ENCODE data around the gene SPSB3.

The SPSB3 gene

GRCh38 chr16:1754204-1754603 lies 28.2 kb downstream of the SPSB3 start:
- Histone ChIP-seq H3K36me3 (ENCODE audit: control insufficient read depth in 5 of 5, insufficient read depth in 5 of 5, low read length in 5 of 5) (peaks cover 0 to 78% (median 59%) of the 10 kb centered on the region in 5 donors), H3K27ac (ENCODE audit: low read depth, low read length) (no peak overlapping the region), H3K27me3 (ENCODE audit: control insufficient read depth in 5 of 5, insufficient read depth in 4 of 5, low read length in 5 of 5) (no peaks in the 10 kb centered on the region), H3K9ac (ENCODE audit: low read length in 5 of 5) (no peak overlapping the region), H3K9me3 (ENCODE audit: control insufficient read depth in 5 of 5, low read length in 5 of 5) (no peaks in the 10 kb centered on the region), H3K4me3 (ENCODE audit: low read depth in 1 of 5, low read length in 5 of 5) (no peak overlapping the region), H3K4me1 (ENCODE audit: control insufficient read depth in 5 of 5, insufficient read depth in 5 of 5, low read length in 5 of 5) (no peaks in the 10 kb centered on the region)

GRCh38 chr16:1752853-1753252 lies 29.5 kb downstream of the SPSB3 start:
- H3K9ac ChIP-seq (ENCODE audit: low read length in 5 of 5) = no peak overlapping the region
- no peak overlapping the region for H3K4me3 ChIP-seq (ENCODE audit: low read depth in 1 of 5, low read length in 5 of 5)
- no peaks in the 10 kb centered on the region for H3K4me1 ChIP-seq (ENCODE audit: control insufficient read depth in 5 of 5, insufficient read depth in 5 of 5, low read length in 5 of 5)
- no peaks in the 10 kb centered on the region for H3K9me3 ChIP-seq (ENCODE audit: control insufficient read depth in 5 of 5, low read length in 5 of 5)
- no peaks in the 10 kb centered on the region for H3K27me3 ChIP-seq (ENCODE audit: control insufficient read depth in 5 of 5, insufficient read depth in 4 of 5, low read length in 5 of 5)
- H3K27ac ChIP-seq (ENCODE audit: low read depth, low read length) = no peak overlapping the region
- H3K36me3 ChIP-seq (ENCODE audit: control insufficient read depth in 5 of 5, insufficient read depth in 5 of 5, low read length in 5 of 5) = peaks cover 0 to 78% (median 66%) of the 10 kb centered on the region in 5 donors

- peaks cover 0 to 79% (median 69%) of the 10 kb centered on the region in 5 donors for H3K36me3 ChIP-seq (ENCODE audit: control insufficient read depth in 5 of 5, insufficient read depth in 5 of 5, low read length in 5 of 5)
- H3K9me3 ChIP-seq (ENCODE audit: control insufficient read depth in 5 of 5, low read length in 5 of 5) = no peaks in the 10 kb centered on the region
- H3K4me1 ChIP-seq (ENCODE audit: control insufficient read depth in 5 of 5, insufficient read depth in 5 of 5, low read length in 5 of 5) = no peaks in the 10 kb centered on the region
- H3K9ac ChIP-seq (ENCODE audit: low read length in 5 of 5) = no peak overlapping the region
- no peak overlapping the region for H3K27ac ChIP-seq (ENCODE audit: low read depth, low read length)
- no peaks in the 10 kb centered on the region for H3K27me3 ChIP-seq (ENCODE audit: control insufficient read depth in 5 of 5, insufficient read depth in 4 of 5, low read length in 5 of 5)
- no peak overlapping the region for H3K4me3 ChIP-seq (ENCODE audit: low read depth in 1 of 5, low read length in 5 of 5)
Measured at GRCh38 chr16:1751946-1752345, 30.4 kb downstream of the SPSB3 start.

- no peaks in the 10 kb centered on the region for H3K4me1 ChIP-seq (ENCODE audit: control insufficient read depth in 5 of 5, insufficient read depth in 5 of 5, low read length in 5 of 5)
- peaks cover 0 to 85% (median 76%) of the 10 kb centered on the region in 5 donors for H3K36me3 ChIP-seq (ENCODE audit: control insufficient read depth in 5 of 5, insufficient read depth in 5 of 5, low read length in 5 of 5)
- H3K9me3 ChIP-seq (ENCODE audit: control insufficient read depth in 5 of 5, low read length in 5 of 5) = no peaks in the 10 kb centered on the region
- H3K9ac ChIP-seq (ENCODE audit: low read length in 5 of 5) = no peak overlapping the region
- no peak overlapping the region for H3K4me3 ChIP-seq (ENCODE audit: low read depth in 1 of 5, low read length in 5 of 5)
- no peaks in the 10 kb centered on the region for H3K27me3 ChIP-seq (ENCODE audit: control insufficient read depth in 5 of 5, insufficient read depth in 4 of 5, low read length in 5 of 5)
- no peak overlapping the region for H3K27ac ChIP-seq (ENCODE audit: low read depth, low read length)
Measured at GRCh38 chr16:1749152-1750117, 32.9 kb downstream of the SPSB3 start.

- Histone ChIP-seq H3K9ac (ENCODE audit: low read length in 5 of 5) (no peak overlapping the region), H3K4me3 (ENCODE audit: low read depth in 1 of 5, low read length in 5 of 5) (no peak overlapping the region), H3K27me3 (ENCODE audit: control insufficient read depth in 5 of 5, insufficient read depth in 4 of 5, low read length in 5 of 5) (no peaks in the 10 kb centered on the region), H3K36me3 (ENCODE audit: control insufficient read depth in 5 of 5, insufficient read depth in 5 of 5, low read length in 5 of 5) (peaks cover 0 to 92% (median 86%) of the 10 kb centered on the region in 5 donors), H3K27ac (ENCODE audit: low read depth, low read length) (no peak overlapping the region), H3K4me1 (ENCODE audit: control insufficient read depth in 5 of 5, insufficient read depth in 5 of 5, low read length in 5 of 5) (no peaks in the 10 kb centered on the region), H3K9me3 (ENCODE audit: control insufficient read depth in 5 of 5, low read length in 5 of 5) (no peaks in the 10 kb centered on the region)
Measured at GRCh38 chr16:1747934-1748333, 34.4 kb downstream of the SPSB3 start.

GRCh38 chr16:1746693-1747195 lies 35.6 kb downstream of the SPSB3 start:
- no peaks in the 10 kb centered on the region for H3K4me1 ChIP-seq (ENCODE audit: control insufficient read depth in 5 of 5, insufficient read depth in 5 of 5, low read length in 5 of 5)
- H3K36me3 ChIP-seq (ENCODE audit: control insufficient read depth in 5 of 5, insufficient read depth in 5 of 5, low read length in 5 of 5) = peaks cover 0 to 88% (median 77%) of the 10 kb centered on the region in 5 donors
- no peaks in the 10 kb centered on the region for H3K27me3 ChIP-seq (ENCODE audit: control insufficient read depth in 5 of 5, insufficient read depth in 4 of 5, low read length in 5 of 5)
- no peak overlapping the region for H3K9ac ChIP-seq (ENCODE audit: low read length in 5 of 5)
- no peak overlapping the region for H3K4me3 ChIP-seq (ENCODE audit: low read depth in 1 of 5, low read length in 5 of 5)
- H3K27ac ChIP-seq (ENCODE audit: low read depth, low read length) = no peak overlapping the region
- H3K9me3 ChIP-seq (ENCODE audit: control insufficient read depth in 5 of 5, low read length in 5 of 5) = no peaks in the 10 kb centered on the region

GRCh38 chr16:1745900-1746692 lies 36.3 kb downstream of the SPSB3 start:
- no peaks in the 10 kb centered on the region for H3K4me1 ChIP-seq (ENCODE audit: control insufficient read depth in 5 of 5, insufficient read depth in 5 of 5, low read length in 5 of 5)
- H3K4me3 ChIP-seq (ENCODE audit: low read depth in 1 of 5, low read length in 5 of 5) = no peak overlapping the region
- H3K9me3 ChIP-seq (ENCODE audit: control insufficient read depth in 5 of 5, low read length in 5 of 5) = no peaks in the 10 kb centered on the region
- no peaks in the 10 kb centered on the region for H3K27me3 ChIP-seq (ENCODE audit: control insufficient read depth in 5 of 5, insufficient read depth in 4 of 5, low read length in 5 of 5)
- no peak overlapping the region for H3K27ac ChIP-seq (ENCODE audit: low read depth, low read length)
- no peak overlapping the region for H3K9ac ChIP-seq (ENCODE audit: low read length in 5 of 5)
- H3K36me3 ChIP-seq (ENCODE audit: control insufficient read depth in 5 of 5, insufficient read depth in 5 of 5, low read length in 5 of 5) = peaks cover 0 to 89% (median 76%) of the 10 kb centered on the region in 5 donors

GRCh38 chr16:1745181-1745899 lies 37.0 kb downstream of the SPSB3 start:
- Histone ChIP-seq H3K27ac (ENCODE audit: low read depth, low read length) (no peak overlapping the region), H3K27me3 (ENCODE audit: control insufficient read depth in 5 of 5, insufficient read depth in 4 of 5, low read length in 5 of 5) (no peaks in the 10 kb centered on the region), H3K36me3 (ENCODE audit: control insufficient read depth in 5 of 5, insufficient read depth in 5 of 5, low read length in 5 of 5) (peaks cover 0 to 90% (median 75%) of the 10 kb centered on the region in 5 donors), H3K9ac (ENCODE audit: low read length in 5 of 5) (no peak overlapping the region), H3K4me3 (ENCODE audit: low read depth in 1 of 5, low read length in 5 of 5) (no peak overlapping the region), H3K9me3 (ENCODE audit: control insufficient read depth in 5 of 5, low read length in 5 of 5) (no peaks in the 10 kb centered on the region), H3K4me1 (ENCODE audit: control insufficient read depth in 5 of 5, insufficient read depth in 5 of 5, low read length in 5 of 5) (no peaks in the 10 kb centered on the region)

GRCh38 chr16:1744338-1744840 lies 38.0 kb downstream of the SPSB3 start:
- H3K9ac ChIP-seq (ENCODE audit: low read length in 5 of 5) = no peak overlapping the region
- no peak overlapping the region for H3K4me3 ChIP-seq (ENCODE audit: low read depth in 1 of 5, low read length in 5 of 5)
- no peaks in the 10 kb centered on the region for H3K9me3 ChIP-seq (ENCODE audit: control insufficient read depth in 5 of 5, low read length in 5 of 5)
- peaks cover 0 to 6% (median 0%) of the 10 kb centered on the region in 5 donors for H3K27me3 ChIP-seq (ENCODE audit: control insufficient read depth in 5 of 5, insufficient read depth in 4 of 5, low read length in 5 of 5)
- peaks cover 0 to 9% (median 0%) of the 10 kb centered on the region in 5 donors for H3K4me1 ChIP-seq (ENCODE audit: control insufficient read depth in 5 of 5, insufficient read depth in 5 of 5, low read length in 5 of 5)
- no peak overlapping the region for H3K27ac ChIP-seq (ENCODE audit: low read depth, low read length)
- H3K36me3 ChIP-seq (ENCODE audit: control insufficient read depth in 5 of 5, insufficient read depth in 5 of 5, low read length in 5 of 5) = peaks cover 0 to 89% (median 74%) of the 10 kb centered on the region in 5 donors
